ENCODE measurements around the gene RAB4A.

- no peak for TF ChIP-seq EP300 (IDR thresholded peaks at IDR 0.05; ENCODE audit: borderline replicate concordance)
- no peak for TF ChIP-seq TEAD4 (IDR thresholded peaks at IDR 0.05)
- TF ChIP-seq YY1 (IDR thresholded peaks at IDR 0.05; ENCODE audit: low read depth), result no peak
These were observed 63.8 kb downstream of the RAB4A start for GRCh38 chr1:229334716-229335115.
